HUES48 (cell line): ENCODE data around the gene FKBP8.

Experiments used
- H3K27ac ChIP-seq: one replicate; pipeline ENCODE4 v1.7.0; 2013; ENCODE audit warnings: low read depth, low read length, inconsistent platforms
- H3K27me3 ChIP-seq: 2 replicates; pipeline ENCODE4 v1.6.1; 2013; ENCODE audit warnings: mild to moderate bottlenecking, low read length; ENCODE audit not compliant: control insufficient read depth, insufficient read depth
- H3K36me3 ChIP-seq: 2 replicates; pipeline ENCODE4 v1.6.1; 2013; ENCODE audit warnings: low read length; ENCODE audit not compliant: control insufficient read depth, insufficient read depth
- H3K4me1 ChIP-seq: 2 replicates; pipeline ENCODE4 v1.6.1; 2013; ENCODE audit warnings: mild to moderate bottlenecking, low read length; ENCODE audit not compliant: control insufficient read depth, insufficient read depth
- H3K4me3 ChIP-seq: 2 replicates; pipeline ENCODE4 v1.5.1; 2013; ENCODE audit warnings: mild to moderate bottlenecking, low read depth, low read length
- H3K9ac ChIP-seq: 2 replicates; pipeline ENCODE4 v1.6.1; 2013; ENCODE audit warnings: mild to moderate bottlenecking, low read depth, low read length, moderate library complexity
- H3K9me3 ChIP-seq: 2 replicates; pipeline ENCODE4 v1.6.1; 2013; ENCODE audit warnings: low read length; ENCODE audit not compliant: control insufficient read depth, insufficient read depth

The FKBP8 gene

DNA sequence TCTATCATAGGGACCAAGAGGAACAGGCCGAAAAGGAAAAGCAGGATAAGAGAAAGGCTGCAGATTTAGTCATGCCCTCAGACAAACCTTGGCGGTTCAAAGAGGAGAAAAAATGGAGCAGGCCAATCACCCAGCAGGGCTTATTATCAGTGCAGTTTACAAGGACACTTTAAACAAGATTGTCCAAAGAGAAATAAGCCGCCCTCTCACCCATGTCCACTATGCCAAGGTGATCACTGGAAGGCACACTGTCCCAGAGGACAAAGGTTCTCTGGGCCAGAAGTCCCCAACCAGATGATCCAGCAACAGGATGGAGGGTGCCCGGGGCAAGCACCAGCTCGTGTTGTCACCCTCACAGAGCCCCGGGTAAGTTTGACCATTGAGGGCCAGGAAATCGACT lies 36.9 kb upstream of the FKBP8 start:
- no peaks in the 10 kb centered on the region for H3K27me3 ChIP-seq
- no peak overlapping the region for H3K4me3 ChIP-seq
- H3K4me1 ChIP-seq = no peaks in the 10 kb centered on the region
- H3K27ac ChIP-seq = no peak overlapping the region
- H3K36me3 ChIP-seq = peaks cover 24% of the 10 kb centered on the region
- H3K9ac ChIP-seq = no peak overlapping the region
- H3K9me3 ChIP-seq = no peaks in the 10 kb centered on the region

DNA sequence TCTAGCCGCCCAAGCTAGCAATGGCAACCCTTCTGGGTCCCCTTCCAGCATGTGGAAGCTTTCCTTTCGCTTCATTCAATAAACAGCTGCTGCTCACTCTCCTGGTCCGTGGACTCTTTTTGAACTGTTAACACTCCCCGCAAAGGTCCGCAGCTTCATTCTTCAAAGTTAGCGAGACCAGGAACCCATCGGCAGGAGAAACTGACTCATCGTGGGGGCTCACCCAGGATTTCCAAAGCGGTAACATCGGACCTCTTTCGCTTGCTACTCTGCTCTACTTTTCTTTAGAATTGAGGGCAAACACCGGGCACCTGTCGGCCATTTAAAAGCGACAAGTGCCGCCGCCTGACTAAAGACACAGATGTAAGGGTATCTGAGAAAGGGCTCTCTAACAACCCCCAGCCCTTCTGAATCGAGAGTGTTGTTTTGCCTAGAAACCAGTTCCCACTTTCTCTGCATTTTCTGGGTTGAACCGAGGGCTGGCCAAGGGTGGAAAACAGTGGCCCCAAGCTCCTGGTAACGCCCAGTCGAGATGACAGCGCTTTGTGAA lies 34.1 kb upstream of the FKBP8 start:
- Histone ChIP-seq H3K9me3 (no peaks in the 10 kb centered on the region), H3K27me3 (no peaks in the 10 kb centered on the region), H3K36me3 (peaks cover 51% of the 10 kb centered on the region), H3K9ac (no peak overlapping the region), H3K4me3 (no peak overlapping the region), H3K27ac (no peak overlapping the region), H3K4me1 (peaks cover 3% of the 10 kb centered on the region; the same call in 1 of the 2 replicates)

GRCh38 chr19:18576383-18576782 lies 33.0 kb upstream of the FKBP8 start:
- Histone ChIP-seq H3K27me3 (no peaks in the 10 kb centered on the region), H3K9me3 (no peaks in the 10 kb centered on the region), H3K9ac (no peak overlapping the region), H3K4me1 (peaks cover 3% of the 10 kb centered on the region; the same call in 1 of the 2 replicates), H3K27ac (no peak overlapping the region), H3K36me3 (peaks cover 51% of the 10 kb centered on the region), H3K4me3 (no peak overlapping the region)

DNA sequence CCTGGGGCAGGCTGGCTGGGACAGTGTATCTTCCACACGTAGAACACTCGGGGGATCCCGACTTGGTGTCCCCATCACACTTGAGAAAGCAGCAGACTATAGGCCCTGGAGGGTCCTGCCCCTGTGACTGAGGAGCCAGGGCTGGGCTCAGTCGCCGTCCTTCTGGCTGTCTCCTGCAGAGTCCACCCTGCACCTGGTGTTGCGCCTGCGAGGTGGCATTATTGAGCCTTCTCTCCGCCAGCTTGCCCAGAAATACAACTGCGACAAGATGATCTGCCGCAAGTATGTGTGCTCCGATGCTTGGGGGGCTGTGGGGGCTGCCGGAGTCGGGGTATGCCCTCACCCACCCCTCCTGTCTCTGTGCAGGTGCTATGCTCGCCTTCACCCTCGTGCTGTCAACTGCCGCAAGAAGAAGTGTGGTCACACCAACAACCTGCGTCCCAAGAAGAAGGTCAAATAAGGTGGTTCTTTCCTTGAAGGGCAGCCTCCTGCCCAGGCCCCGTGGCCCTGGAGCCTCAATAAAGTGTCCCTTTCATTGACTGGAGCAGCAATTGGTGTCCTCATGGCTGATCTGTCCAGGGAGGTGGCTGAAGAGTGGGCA lies 31.4 kb upstream of the FKBP8 start:
- Histone ChIP-seq H3K36me3 (peaks cover 51% of the 10 kb centered on the region), H3K9ac (no peak overlapping the region), H3K4me1 (peaks cover 3% of the 10 kb centered on the region; the same call in 1 of the 2 replicates), H3K27ac (no peak overlapping the region), H3K4me3 (no peak overlapping the region), H3K27me3 (no peaks in the 10 kb centered on the region), H3K9me3 (no peaks in the 10 kb centered on the region)

DNA sequence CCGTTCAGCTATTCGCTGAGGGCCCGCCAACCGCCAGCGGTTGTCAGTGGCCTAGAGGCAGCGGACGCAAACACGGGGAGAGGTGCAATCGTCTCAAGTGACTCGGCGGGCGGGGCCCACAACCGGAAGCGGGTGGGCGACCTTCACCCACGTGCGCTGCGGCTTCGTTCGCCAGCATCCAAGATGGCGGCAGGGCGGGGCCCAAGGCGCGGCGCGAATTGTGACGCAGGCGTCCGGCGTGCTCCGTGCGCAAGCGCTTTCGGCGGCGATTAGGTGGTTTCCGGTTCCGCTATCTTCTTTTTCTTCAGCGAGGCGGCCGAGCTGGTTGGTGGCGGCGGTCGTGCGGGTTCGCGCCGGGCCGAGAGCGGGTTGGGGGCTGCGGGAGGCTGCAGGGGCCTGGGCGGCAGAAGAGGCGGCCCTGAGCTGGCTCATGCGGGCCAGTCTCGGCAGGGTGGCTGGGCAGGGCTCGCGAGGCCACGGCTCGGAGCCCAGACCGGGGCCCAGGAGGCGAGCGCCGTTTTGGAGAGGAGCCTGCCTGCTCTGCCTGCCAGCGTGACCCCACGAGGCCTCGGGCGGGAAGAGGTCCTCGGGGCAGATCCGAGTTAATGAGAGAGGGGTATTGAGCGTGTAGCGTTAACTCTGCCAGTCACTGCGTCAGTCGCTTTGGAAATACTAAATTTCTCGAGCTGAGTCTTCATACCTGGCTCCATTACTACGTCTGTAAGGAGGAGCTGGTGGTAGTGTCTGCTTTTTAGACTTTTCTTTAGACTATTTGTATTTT lies 28.4 kb upstream of the FKBP8 start, which contains the start of gene UBA52:
Gene UBA52 (plus strand): TSS at position 294 of the 781 bp plus-strand sequence. CDS start 1,444 bp downstream, outside the sequence.
- H3K36me3 ChIP-seq = peaks cover 68% of the 10 kb centered on the region
- H3K27ac ChIP-seq = peak within 1 kb of the TSS; percentile 92
- H3K9ac ChIP-seq = peak within 1 kb of the TSS; percentile 92
- peaks cover 3% of the 10 kb centered on the region; the same call in 1 of the 2 replicates for H3K4me1 ChIP-seq
- peak within 1 kb of the TSS; percentile 99 for H3K4me3 ChIP-seq
- no peaks in the 10 kb centered on the region for H3K27me3 ChIP-seq
- H3K9me3 ChIP-seq = no peaks in the 10 kb centered on the region

DNA sequence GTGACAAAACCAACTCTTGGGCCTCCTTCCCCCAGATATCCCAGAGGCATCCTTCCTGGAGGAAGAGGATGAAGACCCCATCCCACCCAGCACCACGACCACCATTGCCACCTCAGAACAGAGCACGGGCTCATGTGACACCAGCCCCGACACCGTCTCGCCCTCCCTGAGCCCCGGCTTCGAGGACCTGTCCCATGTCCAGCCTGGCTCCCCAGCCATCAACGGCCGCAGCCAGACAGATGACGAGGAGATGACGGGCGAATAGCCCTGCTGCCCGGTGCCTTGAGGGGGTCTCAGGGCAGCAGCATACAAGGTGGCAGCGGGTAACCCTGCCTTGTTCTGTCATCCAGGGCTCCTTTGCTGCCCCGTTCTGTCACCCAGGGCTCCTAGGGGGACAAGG lies 25.0 kb upstream of the FKBP8 start:
- H3K9me3 ChIP-seq = no peaks in the 10 kb centered on the region
- no peaks in the 10 kb centered on the region for H3K27me3 ChIP-seq
- H3K4me3 ChIP-seq = no peak overlapping the region
- no peak overlapping the region for H3K27ac ChIP-seq
- H3K4me1 ChIP-seq = peaks cover 3% of the 10 kb centered on the region; the same call in 1 of the 2 replicates
- H3K9ac ChIP-seq = no peak overlapping the region
- H3K36me3 ChIP-seq = peaks cover 66% of the 10 kb centered on the region

DNA sequence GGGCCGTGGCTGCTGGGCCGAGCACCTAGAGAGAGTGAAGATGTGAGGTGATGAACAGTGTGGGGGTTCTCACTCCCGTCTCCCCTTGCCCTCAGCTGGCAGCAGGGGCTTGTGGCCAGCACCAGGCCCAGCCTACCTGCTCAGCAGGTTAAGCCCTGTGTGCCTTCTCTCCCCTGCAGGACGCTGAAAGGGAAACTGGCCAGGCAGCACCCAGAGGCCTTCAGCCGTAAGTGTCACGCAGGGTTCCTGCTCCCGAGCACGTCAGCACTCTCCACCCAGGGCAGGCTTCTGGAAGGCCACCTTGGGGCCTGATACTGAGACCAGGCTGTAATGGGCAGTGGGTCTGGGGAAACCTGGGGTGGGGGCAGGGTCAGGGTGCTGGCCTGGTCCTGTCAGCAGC lies 23.6 kb upstream of the FKBP8 start:
- H3K9ac ChIP-seq = no peak overlapping the region
- no peaks in the 10 kb centered on the region for H3K9me3 ChIP-seq
- H3K36me3 ChIP-seq = peaks cover 70% of the 10 kb centered on the region

DNA sequence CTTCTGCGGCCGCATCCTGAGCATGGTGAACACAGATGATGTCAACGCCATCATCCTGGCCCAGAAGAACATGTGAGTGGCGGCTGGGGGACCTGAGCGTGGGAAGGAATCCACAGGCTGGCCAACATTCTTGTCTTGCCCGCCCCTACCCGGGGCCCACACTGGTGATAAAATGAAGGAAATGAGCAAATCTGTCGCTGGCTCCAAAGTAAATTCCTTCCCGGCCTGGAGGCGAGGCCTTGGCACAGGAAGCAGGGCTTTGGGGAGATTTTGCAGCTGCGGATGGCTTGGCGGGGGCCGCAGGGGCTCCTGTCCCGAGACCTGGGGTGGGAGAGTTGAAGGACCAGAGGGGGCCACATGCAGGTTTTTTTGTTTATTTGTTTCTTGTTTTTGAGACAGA lies 18.7 kb upstream of the FKBP8 start:
- peaks cover 58% of the 10 kb centered on the region for H3K36me3 ChIP-seq
- peaks cover 6% of the 10 kb centered on the region; the same call in 1 of the 2 replicates for H3K4me1 ChIP-seq
- no peak overlapping the region for H3K27ac ChIP-seq
- H3K27me3 ChIP-seq = no peaks in the 10 kb centered on the region
- no peak overlapping the region for H3K9ac ChIP-seq
- H3K4me3 ChIP-seq = no peak overlapping the region
- no peaks in the 10 kb centered on the region for H3K9me3 ChIP-seq

More for the DNA sequence above, 23.6 kb upstream of the FKBP8 start:
- no peak overlapping the region for H3K4me3 ChIP-seq
- H3K27ac ChIP-seq = no peak overlapping the region
- no peaks in the 10 kb centered on the region for H3K4me1 ChIP-seq
- H3K27me3 ChIP-seq = no peaks in the 10 kb centered on the region

DNA sequence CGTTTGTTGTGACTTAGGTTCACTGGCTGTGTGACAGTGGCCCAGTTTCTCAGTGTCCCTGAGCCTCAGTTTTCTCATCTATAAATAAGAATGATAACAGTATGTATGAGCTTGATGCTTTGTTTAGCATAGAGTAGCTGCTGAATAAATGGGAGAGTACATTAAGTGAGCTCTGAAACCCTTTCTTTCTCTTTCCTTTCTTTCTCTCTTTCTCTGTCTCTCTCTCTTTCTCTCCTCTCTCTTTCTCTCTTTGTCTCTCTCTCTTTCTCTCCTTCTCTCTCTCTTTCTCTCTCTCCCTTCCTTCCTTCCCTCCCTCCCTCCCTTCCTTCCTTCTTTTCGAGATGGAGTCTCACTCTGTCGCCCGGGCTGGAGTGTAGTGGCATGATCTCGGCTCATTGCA lies 16.3 kb upstream of the FKBP8 start:
- Histone ChIP-seq H3K4me3 (no peak overlapping the region), H3K4me1 (peaks cover 6% of the 10 kb centered on the region; the same call in 1 of the 2 replicates), H3K27me3 (no peaks in the 10 kb centered on the region), H3K27ac (no peak overlapping the region), H3K9ac (no peak overlapping the region), H3K36me3 (peaks cover 37% of the 10 kb centered on the region), H3K9me3 (no peaks in the 10 kb centered on the region)

DNA sequence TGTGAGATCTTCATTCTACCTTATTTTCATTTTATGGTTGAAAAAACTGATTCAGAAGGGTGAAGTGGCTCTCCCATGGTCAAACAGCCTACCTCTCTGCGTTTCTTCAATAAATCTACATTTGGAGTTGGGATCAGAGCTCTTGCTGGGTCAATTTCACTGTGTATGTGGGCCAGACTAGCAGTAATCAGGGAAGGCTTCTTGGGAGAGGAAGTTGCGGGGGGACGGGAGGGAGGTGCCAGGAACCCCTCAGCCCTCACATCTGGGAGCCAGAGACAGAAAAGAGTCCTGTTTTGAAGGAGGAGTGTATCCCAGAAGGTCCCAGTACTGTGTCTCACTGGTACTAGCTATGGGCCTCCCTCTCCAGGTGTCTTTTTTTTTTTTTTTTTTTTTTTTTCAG lies 15.2 kb upstream of the FKBP8 start:
- peak overlapping the region; percentile 42 for H3K9ac ChIP-seq
- H3K4me3 ChIP-seq = peak overlapping the region; percentile 81
- peak overlapping the region; percentile 72 for H3K27ac ChIP-seq

GRCh38 chr19:18558202-18558555 lies 14.8 kb upstream of the FKBP8 start:
- Histone ChIP-seq H3K27me3 (no peaks in the 10 kb centered on the region), H3K4me3 (peak overlapping the region; percentile 81), H3K4me1 (peaks cover 6% of the 10 kb centered on the region; the same call in 1 of the 2 replicates), H3K27ac (peak overlapping the region; percentile 72), H3K9ac (peak overlapping the region; percentile 42), H3K36me3 (peaks cover 22% of the 10 kb centered on the region), H3K9me3 (no peaks in the 10 kb centered on the region)

More for the DNA sequence above, 15.2 kb upstream of the FKBP8 start:
- peaks cover 26% of the 10 kb centered on the region for H3K36me3 ChIP-seq
- H3K27me3 ChIP-seq = no peaks in the 10 kb centered on the region
- peaks cover 6% of the 10 kb centered on the region; the same call in 1 of the 2 replicates for H3K4me1 ChIP-seq
- H3K9me3 ChIP-seq = no peaks in the 10 kb centered on the region
